Duodenal mucosa (tissue), 2 donors: ENCODE data around the gene ATP13A3.
"Not testable (repeated sequence)": the region's sequence is repeated elsewhere in the genome, so short reads cannot be mapped to it uniquely, and the experiment has no call there.

Experiments used
- H3K27ac ChIP-seq: one replicate; pipeline ENCODE4 v1.7.0; 2013; ENCODE audit warnings: low read depth, low read length
- H3K27me3 ChIP-seq, 2 donors: one replicate each; pipeline ENCODE4 v1.7.0; 2013; ENCODE audit warnings: low read length in 2 of 2, control low read depth in 1 of 2; ENCODE audit not compliant: insufficient read depth in 2 of 2, control insufficient read depth in 1 of 2
- H3K36me3 ChIP-seq, 2 donors: one replicate each; pipeline ENCODE4 v1.7.0; 2013; ENCODE audit warnings: low read length in 2 of 2, control low read depth in 1 of 2; ENCODE audit not compliant: insufficient read depth in 2 of 2, control insufficient read depth in 1 of 2
- H3K4me1 ChIP-seq, 2 donors: one replicate each; pipeline ENCODE4 v1.7.0; 2013; ENCODE audit warnings: low read length in 2 of 2, control low read depth in 1 of 2; ENCODE audit not compliant: insufficient read depth in 2 of 2, control insufficient read depth in 1 of 2
- H3K4me3 ChIP-seq, 2 donors: one replicate each; pipeline ENCODE4 v1.7.0; 2013; ENCODE audit warnings: low read length in 2 of 2, low read depth in 1 of 2
- H3K9ac ChIP-seq, 2 donors: one replicate each; pipeline ENCODE4 v1.7.0; 2013; ENCODE audit warnings: low read length in 2 of 2, low read depth in 1 of 2
- H3K9me3 ChIP-seq, 2 donors: one replicate each; pipeline ENCODE4 v1.7.0; 2013; ENCODE audit warnings: low read length in 2 of 2, control low read depth in 1 of 2; ENCODE audit not compliant: control insufficient read depth in 1 of 2

The ATP13A3 gene

DNA sequence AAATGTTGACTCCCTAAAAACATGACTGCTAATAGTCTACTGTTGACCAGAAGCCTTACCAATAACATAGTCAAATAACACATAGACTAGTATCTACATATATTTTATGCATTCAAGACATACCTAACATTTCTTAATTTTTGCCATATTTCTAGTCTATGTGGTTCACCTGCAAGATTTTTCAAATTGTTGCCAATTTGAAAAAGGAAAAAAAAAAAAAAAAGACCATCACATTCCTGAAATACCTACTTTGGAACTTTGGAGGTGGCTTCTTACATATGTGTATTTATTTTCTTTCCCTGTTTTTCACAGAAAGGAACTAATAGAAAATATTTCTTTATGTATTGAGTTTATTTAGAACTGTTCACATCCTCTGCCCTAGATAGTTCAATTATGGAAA lies 13.4 kb upstream of the ATP13A3 start:
- Histone ChIP-seq H3K27ac (no peak overlapping the region), H3K4me3 (no peak overlapping the region), H3K27me3 (no peaks in the 10 kb centered on the region), H3K9ac (no peak overlapping the region), H3K9me3 (no peaks in the 10 kb centered on the region), H3K36me3 (no peaks in the 10 kb centered on the region), H3K4me1 (peaks cover 0 to 7% of the 10 kb centered on the region in 2 donors)

DNA sequence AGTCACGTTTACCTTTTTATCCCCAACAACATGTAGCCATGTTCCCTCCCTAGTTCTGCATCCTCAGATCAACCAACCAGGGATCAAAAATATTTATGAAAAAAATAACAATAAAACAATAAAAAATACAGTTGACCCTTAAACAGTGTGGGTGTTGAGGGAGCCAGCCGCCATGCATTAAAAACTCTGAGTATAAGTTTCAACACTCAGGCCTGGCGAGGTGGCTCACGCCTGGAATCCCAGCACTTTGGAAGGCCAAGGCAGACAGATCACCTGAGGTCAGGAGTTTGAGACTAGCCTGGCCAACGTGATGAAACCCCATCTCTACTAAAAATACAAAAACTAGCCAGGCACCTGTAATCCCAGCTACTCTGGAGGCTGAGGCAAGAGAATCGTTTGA lies 12.7 kb upstream of the ATP13A3 start:
- not testable (repeated sequence) for H3K4me1 ChIP-seq, H3K27me3 ChIP-seq, H3K9ac ChIP-seq, H3K27ac ChIP-seq, H3K36me3 ChIP-seq, H3K9me3 ChIP-seq, H3K4me3 ChIP-seq

DNA sequence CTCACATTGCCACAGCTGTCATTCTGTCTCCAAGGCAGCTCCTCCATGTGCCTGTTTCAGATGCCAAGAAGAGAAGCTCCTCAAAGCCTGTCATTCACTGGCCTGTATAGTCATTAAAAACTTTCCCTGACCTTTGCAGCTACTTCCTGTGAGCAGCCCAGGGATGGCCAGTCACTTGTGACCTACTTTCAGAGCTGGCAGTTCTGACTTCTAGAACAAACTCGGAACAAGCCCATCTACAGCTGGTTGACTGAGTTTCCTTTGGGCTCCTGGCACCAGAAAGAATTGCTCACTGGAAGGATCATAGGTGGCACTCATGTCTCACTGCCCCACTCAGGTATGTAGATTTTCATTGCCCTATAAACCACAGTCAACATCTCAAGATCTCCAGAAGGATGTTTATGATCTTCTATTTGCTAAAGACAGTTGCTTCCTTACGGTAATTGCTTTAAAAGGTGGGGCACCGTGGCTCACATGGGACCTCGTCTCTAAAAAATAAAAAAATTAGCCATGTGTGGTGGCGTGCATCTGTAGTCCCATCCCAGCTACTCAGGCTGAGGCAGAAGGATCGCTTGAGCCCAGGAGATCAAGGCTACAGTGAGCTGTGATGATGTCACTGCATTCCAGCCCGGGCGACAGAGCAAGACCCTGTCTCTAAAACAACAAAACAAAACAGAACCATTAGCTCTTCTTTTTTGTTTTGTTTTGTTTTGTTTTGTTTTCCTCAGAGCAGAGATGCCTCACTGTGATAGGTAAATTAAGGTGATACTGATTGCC lies 11.2 kb upstream of the ATP13A3 start:
- H3K4me3 ChIP-seq = no peak overlapping the region
- H3K27me3 ChIP-seq = no peaks in the 10 kb centered on the region
- no peaks in the 10 kb centered on the region for H3K36me3 ChIP-seq
- no peak overlapping the region for H3K9ac ChIP-seq
- peaks cover 7% of the 10 kb centered on the region in 2 donors for H3K4me1 ChIP-seq
- no peaks in the 10 kb centered on the region for H3K9me3 ChIP-seq
- H3K27ac ChIP-seq = no peak overlapping the region

DNA sequence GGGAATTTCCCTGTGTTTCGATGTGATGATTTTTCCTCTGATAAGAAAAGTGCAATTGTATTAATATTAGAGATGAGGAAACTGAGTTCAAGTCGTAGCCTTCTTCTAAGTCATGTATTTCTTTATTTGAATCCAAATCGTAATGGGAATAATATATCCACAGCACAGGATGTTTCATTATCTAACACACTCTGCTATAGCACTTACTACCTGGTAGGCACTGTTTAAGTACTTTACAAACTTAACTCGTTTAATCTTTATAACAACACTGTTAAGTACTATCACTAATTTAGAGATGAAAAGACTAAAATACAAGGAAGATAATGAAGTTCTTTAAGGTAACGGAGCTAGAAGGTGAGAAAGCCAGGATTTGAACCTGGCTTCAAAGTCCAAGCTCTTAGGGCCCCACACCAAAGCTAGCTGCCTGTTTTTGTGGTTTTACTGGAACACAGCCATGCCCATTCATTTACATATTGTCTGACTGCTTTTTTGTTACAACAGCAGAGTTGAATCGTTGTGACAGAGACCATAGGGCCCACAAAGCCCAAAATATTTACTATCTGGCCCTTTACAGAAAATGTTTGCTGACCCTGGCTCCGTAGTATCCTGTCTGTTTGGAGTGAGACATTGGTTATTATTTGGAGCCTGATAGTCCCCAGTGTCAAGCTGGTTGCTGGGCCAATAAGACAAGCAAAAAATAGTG lies 9.6 kb upstream of the ATP13A3 start:
- Histone ChIP-seq H3K27me3 (no peaks in the 10 kb centered on the region), H3K36me3 (no peaks in the 10 kb centered on the region), H3K4me1 (peaks cover 7% of the 10 kb centered on the region in 2 donors), H3K9ac (no peak overlapping the region), H3K27ac (no peak overlapping the region), H3K4me3 (no peak overlapping the region), H3K9me3 (no peaks in the 10 kb centered on the region)

DNA sequence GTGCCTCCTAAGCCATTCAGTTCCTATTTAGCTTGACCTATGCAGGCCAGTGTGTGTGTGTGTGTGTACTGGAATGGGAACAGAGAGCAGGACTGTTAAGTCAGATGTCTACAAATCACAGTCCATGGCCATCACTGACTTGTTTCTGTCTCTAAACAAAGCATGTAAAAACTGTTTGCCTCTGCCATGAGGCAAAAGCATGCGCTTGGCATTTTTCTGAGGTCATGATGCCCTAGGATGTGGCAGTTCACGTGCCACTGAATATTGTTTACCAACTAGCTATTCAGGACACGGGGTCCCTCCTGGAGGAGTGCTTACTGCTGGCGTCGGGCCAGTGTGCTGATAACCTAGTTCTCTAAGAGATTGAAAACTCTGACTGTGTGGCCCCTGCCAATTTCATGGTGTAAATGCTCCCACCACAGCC lies 8.2 kb upstream of the ATP13A3 start:
- Histone ChIP-seq H3K9ac (no peak overlapping the region), H3K4me3 (no peak overlapping the region), H3K36me3 (no peaks in the 10 kb centered on the region), H3K27me3 (no peaks in the 10 kb centered on the region), H3K27ac (no peak overlapping the region), H3K9me3 (no peaks in the 10 kb centered on the region), H3K4me1 (peaks cover 7% of the 10 kb centered on the region in 2 donors)

DNA sequence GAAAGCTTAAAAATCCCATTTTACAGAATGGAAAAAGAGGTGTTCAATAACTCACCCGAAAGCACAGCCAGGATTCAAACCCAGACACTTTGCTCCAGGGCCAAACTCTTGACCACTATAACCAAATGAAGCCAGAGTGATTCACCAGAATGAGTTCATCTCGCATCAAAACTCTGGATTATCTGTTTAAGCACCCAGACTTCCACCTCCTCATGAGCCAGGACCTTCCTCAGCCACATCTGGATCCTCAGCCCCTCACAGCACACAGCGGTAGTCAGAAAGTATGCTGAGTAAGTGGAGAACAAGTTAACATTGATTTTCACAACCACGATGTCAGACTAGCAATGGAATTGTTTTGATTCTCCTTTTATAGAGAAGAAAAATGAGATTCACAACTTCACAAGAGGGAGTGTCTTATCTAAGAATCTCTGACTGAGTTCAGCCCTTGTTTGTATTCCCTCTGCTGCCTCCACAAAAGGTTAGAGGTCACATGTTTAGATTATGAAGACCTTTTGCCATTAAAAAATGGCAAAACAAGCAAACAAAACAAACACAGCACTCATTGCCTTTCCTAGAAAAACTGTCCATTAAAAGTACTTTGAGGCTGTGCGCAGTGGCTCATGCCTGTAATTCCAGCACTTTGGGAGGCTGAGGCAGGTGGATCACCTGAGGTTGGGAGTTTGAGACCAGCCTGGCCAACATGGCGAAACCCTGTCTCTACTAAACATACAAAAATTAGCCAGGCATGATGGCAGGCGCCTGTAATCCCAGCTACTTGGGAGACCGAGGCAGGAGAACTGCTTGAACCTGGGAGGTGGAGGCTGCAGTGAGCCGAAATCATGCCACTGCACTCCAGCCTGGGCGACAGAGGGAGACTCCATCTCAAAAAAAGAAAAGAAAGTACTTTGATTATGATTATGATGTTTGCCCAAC lies 7.5 kb upstream of the ATP13A3 start:
- not testable (repeated sequence) for H3K4me1 ChIP-seq, H3K4me3 ChIP-seq, H3K27me3 ChIP-seq, H3K27ac ChIP-seq, H3K9ac ChIP-seq, H3K36me3 ChIP-seq, H3K9me3 ChIP-seq

DNA sequence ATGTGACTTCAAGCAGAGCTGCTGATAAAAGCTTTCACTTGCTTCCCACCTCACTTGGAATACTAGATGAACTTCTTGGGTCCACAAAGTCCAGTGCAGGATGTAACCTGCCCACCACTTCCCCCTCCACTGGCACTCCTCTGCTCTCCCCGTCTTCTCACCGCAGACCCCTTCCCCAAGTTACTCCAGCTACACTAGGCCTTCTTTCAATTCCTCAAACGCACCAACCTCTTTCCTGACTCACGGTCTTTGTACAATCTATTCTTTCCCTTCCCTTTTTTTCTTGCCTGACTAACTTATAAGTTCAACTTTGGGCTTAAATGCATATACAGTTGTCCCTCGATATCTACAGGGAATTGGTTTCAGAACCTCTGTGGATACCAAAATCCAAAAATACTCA lies 5.2 kb upstream of the ATP13A3 start:
- H3K9me3 ChIP-seq = no peaks in the 10 kb centered on the region
- H3K36me3 ChIP-seq = no peaks in the 10 kb centered on the region
- peaks cover 11 to 15% of the 10 kb centered on the region in 2 donors for H3K4me1 ChIP-seq
- no peak overlapping the region for H3K9ac ChIP-seq
- H3K27me3 ChIP-seq = no peaks in the 10 kb centered on the region
- no peak overlapping the region for H3K27ac ChIP-seq
- H3K4me3 ChIP-seq = no peak overlapping the region

DNA sequence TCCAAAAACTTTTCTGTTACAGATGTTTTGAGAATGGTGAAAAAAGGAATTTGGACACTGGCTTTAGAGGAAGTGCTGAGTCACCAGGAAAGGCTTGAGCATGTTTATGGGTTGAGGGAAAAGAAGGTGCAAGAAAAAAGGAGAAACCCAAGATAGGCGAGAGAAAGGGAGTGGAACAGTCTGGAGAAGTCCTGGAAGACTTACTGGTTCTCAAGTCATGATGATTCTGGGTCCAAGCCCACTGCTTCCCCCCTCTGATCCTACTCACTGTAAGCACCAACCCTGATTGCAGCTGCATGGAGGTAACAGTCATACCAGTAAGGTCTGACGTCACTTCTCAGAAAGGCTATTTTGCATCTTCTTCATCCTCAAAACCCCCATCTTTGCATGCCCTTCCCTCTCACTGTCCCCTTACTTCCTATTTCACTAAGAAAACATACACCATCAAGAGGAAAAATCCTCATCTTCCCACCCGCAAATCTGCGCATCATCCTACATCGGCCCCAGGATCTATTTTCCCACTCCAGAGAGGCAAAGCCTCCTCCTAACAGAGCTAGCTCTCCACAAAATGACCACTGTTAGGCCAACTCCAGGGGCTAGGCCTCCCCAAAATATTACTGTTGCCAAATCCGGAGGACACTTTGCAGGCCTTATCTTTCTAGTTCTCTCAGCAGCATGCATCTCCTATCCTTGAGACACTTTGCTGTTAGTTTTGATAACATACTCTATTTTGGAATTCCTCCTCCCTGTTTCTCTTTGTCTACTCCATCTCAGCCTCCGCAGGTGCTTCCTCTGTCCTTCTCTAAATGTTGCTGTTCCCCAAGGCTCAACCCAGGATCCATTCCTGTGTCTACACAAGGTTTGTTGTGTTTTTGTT lies 3.2 kb upstream of the ATP13A3 start:
- H3K36me3 ChIP-seq = no peaks in the 10 kb centered on the region
- no peaks in the 10 kb centered on the region for H3K9me3 ChIP-seq
- H3K27me3 ChIP-seq = no peaks in the 10 kb centered on the region
- H3K9ac ChIP-seq = no peak overlapping the region
- H3K4me3 ChIP-seq = no peak overlapping the region
- H3K27ac ChIP-seq = no peak overlapping the region
- peaks cover 11 to 19% of the 10 kb centered on the region in 2 donors for H3K4me1 ChIP-seq

DNA sequence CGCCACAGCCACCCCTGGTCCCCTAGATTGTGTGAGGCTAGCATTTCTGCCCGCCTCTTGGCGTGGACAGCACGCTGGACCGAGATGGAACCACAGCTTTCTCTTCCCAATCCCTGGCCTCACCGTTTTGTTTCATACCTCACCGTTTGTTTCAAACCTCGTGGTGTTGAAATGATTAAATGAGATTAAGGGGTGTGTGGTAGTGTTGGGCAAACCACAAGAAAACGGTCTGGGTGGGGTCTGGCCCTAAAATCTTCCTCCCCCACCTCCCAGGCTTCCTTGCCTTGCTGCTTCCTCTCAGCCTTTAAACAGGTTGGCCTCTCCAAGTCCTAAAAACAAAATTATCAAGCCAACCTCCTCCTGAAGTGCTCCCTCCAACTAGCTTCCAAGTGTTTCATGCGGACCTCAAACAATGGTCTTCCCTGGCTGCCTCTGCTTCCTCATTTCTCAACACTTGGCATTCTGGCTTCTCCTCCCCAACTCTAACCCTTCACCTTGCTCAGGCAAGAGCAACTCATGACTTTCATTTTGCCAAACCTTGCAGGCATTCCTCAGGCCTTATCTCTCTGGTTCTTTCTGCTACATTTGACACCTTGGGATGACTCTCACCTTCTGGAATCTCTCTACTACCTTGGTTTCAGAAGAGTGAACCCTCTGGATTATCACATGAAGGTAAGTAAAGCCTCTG lies 1.4 kb upstream of the ATP13A3 start:
- peak overlapping the region; percentile 90 to 97 for H3K4me3 ChIP-seq
- peaks cover 17 to 19% of the 10 kb centered on the region in 2 donors for H3K4me1 ChIP-seq

More for the DNA sequence above, 1.4 kb upstream of the ATP13A3 start:
- Histone ChIP-seq H3K9me3 (no peaks in the 10 kb centered on the region), H3K36me3 (no peaks in the 10 kb centered on the region), H3K27me3 (no peaks in the 10 kb centered on the region), H3K9ac (peak overlapping the region; percentile 63 to 87), H3K27ac (no peak overlapping the region)
